ENCODE measurements around the gene MEIOB. TPM values are rescaled to one million over a fixed set of nuclear protein-coding genes. Genes with fewer than 3 reads are reported as not detected.

The MEIOB gene
- total and polyA plus RNA-seq, 8 donors, result 0.13 TPM; not detected in 7

DNA sequence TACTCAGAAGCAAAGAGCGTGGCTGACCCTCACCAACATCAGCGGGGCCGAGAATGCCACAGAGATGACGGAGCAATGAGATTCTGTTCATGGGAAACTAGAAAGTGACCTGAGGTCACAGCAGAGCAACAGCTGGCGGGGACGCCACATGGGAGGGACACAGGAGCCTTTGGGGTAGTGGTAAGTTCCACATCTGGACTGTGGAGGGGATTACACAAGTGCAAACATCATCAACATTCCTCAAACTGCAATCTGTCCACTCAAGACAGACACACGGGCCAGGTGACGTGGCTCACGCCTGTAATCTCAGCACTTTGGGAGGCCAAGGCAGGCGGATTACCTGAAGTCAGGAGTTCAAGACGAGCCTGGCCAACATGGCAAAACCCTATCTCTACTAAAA, 56.5 kb downstream of the MEIOB start:
- no peak overlapping the region for H3K27ac ChIP-seq
- 84 to 93% (median 88%) methylated on average over 11 of the region's 11 CpGs for WGBS, 5 donors
- H3K27me3 ChIP-seq, result no peaks in the 10 kb centered on the region
- peaks cover 18 to 80% (median 75%) of the 10 kb centered on the region in 4 donors for H3K36me3 ChIP-seq
- peaks cover 0 to 12% (median 11%) of the 10 kb centered on the region in 4 donors for H3K4me1 ChIP-seq
- H3K9me3 ChIP-seq, result no peaks in the 10 kb centered on the region
- H3K4me3 ChIP-seq, result no peak overlapping the region
- intact Hi-C loops (cut with DNase I; ENCODE audit: low total_unique reads), result no loop called here
- TF ChIP-seq EP300 (IDR thresholded peaks at IDR 0.05) (no peak), POLR2AphosphoS5 (IDR thresholded peaks at IDR 0.05) (no peak), POLR2A (IDR thresholded peaks at IDR 0.05) (no peak)
- TF ChIP-seq, protein P1, sequence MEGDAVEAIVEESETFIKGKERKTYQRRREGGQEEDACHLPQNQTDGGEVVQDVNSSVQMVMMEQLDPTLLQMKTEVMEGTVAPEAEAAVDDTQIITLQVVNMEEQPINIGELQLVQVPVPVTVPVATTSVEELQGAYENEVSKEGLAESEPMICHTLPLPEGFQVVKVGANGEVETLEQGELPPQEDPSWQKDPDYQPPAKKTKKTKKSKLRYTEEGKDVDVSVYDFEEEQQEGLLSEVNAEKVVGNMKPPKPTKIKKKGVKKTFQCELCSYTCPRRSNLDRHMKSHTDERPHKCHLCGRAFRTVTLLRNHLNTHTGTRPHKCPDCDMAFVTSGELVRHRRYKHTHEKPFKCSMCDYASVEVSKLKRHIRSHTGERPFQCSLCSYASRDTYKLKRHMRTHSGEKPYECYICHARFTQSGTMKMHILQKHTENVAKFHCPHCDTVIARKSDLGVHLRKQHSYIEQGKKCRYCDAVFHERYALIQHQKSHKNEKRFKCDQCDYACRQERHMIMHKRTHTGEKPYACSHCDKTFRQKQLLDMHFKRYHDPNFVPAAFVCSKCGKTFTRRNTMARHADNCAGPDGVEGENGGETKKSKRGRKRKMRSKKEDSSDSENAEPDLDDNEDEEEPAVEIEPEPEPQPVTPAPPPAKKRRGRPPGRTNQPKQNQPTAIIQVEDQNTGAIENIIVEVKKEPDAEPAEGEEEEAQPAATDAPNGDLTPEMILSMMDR (IDR thresholded peaks at IDR 0.05), result no peak
- no peak for DNase-seq

DNA sequence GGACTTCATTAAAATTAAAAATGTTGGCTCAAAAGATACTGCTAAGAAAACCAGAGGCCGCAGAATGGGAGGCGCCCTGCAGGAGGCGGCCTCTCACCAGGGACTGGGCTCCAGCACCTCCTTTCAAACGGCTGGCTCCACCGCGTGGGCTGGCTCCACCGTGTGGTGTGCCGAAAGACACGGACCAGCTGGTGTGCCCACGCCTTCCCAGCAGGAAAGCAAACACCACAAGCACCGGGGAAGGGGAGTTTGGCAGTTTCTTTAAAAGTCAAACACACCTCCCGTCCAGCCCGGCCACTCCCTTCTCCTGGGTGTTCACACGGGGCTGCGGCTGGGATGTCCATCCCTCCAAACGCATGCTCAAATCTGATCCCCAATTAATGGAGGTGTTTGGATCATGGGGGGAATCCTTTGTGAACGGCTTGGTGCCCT, 59.2 kb downstream of the MEIOB start:
- intact Hi-C loops (cut with DNase I; ENCODE audit: low total_unique reads), result no loop called here
- H3K9me3 ChIP-seq, result no peaks in the 10 kb centered on the region
- H3K4me1 ChIP-seq, result peaks cover 0 to 12% (median 10%) of the 10 kb centered on the region in 4 donors
- TF ChIP-seq EP300 (IDR thresholded peaks at IDR 0.05), result no peak
- TF ChIP-seq POLR2AphosphoS5 (IDR thresholded peaks at IDR 0.05), result peak in 1 of 3 donors; percentile 85
- TF ChIP-seq, protein P1 (IDR thresholded peaks at IDR 0.05), result peak in 5 of 7 experiments; percentile 31 to 86 (median 50)
- no peak for TF ChIP-seq POLR2A (IDR thresholded peaks at IDR 0.05)
- H3K27me3 ChIP-seq, result no peaks in the 10 kb centered on the region
- peak; percentile 86 to 89 for DNase-seq
- H3K4me3 ChIP-seq, result no peak overlapping the region
- WGBS, 5 donors, result 12 to 20% (median 17%) methylated on average over 17 of the region's 17 CpGs
- H3K36me3 ChIP-seq, result peaks cover 26 to 80% (median 75%) of the 10 kb centered on the region in 4 donors
- peak overlapping the region in 1 of 5 donors; percentile 49 for H3K27ac ChIP-seq

DNA sequence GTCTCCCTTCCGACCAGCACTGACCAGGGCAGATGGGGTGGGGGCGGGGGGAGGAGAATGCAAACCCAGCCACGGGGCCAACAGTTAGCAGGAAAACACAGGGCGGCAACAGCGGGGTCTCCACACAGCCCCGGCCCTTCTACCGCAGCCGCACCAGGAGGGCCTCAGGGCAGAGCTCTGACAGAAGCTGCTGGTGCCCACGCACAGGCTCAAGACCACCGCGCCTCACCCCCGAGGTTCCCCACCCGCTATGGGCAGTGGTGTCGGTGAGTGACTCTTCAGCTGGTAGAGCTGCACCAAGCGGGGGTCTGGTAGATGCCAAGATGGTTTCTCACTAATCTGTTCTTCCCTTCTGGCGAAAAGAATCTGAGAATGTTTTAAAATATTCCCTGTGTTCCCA, 61.4 kb downstream of the MEIOB start:
- Histone ChIP-seq H3K27me3 (no peaks in the 10 kb centered on the region), H3K36me3 (peaks cover 24 to 79% (median 67%) of the 10 kb centered on the region in 4 donors), H3K4me3 (no peak overlapping the region), H3K9me3 (no peaks in the 10 kb centered on the region), H3K4me1 (peaks cover 0 to 12% (median 10%) of the 10 kb centered on the region in 4 donors), H3K27ac (no peak overlapping the region)
- 92 to 96% (median 94%) methylated on average over 13 to 16 of the region's 16 CpGs for WGBS, 5 donors
- intact Hi-C loops (cut with DNase I; ENCODE audit: low total_unique reads), result no loop called here
- DNase-seq, result no peak
- TF ChIP-seq, protein P1 (IDR thresholded peaks at IDR 0.05), result no peak
- no peak for TF ChIP-seq EP300 (IDR thresholded peaks at IDR 0.05)
- no peak for TF ChIP-seq POLR2A (IDR thresholded peaks at IDR 0.05)
- no peak for TF ChIP-seq POLR2AphosphoS5 (IDR thresholded peaks at IDR 0.05)

DNA sequence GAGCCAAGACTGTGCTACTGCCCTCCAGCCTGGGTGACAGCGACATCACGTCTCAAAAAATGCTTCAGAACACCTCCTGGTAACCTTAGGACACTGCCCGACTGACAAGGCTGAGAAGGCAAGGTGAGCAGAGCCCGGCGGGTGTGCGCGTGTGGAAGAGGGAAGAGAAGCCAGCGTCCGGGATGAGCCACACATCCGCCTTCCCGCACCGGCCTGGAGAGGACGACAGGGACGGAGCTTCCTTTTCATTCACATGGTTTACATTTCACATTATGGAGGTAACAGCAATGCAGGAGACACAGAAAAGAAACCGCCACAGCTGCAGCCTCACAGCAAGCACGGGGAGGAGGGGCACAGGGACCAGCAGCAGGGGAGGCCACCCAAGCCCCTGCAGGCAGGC, 61.9 kb downstream of the MEIOB start:
- intact Hi-C loops (cut with DNase I; ENCODE audit: low total_unique reads), result no loop called here
- H3K4me3 ChIP-seq, result no peak overlapping the region
- H3K27me3 ChIP-seq, result no peaks in the 10 kb centered on the region
- H3K4me1 ChIP-seq, result peaks cover 0 to 12% (median 10%) of the 10 kb centered on the region in 4 donors
- peaks cover 24 to 78% (median 64%) of the 10 kb centered on the region in 4 donors for H3K36me3 ChIP-seq
- no peak for DNase-seq
- H3K9me3 ChIP-seq, result no peaks in the 10 kb centered on the region
- no peak overlapping the region for H3K27ac ChIP-seq
- TF ChIP-seq, protein P1 (IDR thresholded peaks at IDR 0.05), result no peak
- TF ChIP-seq POLR2A (IDR thresholded peaks at IDR 0.05) (no peak), EP300 (IDR thresholded peaks at IDR 0.05) (no peak), POLR2AphosphoS5 (IDR thresholded peaks at IDR 0.05) (no peak)
- WGBS, 5 donors, result 92 to 96% (median 95%) methylated on average over 14 to 16 of the region's 16 CpGs

Data from stomach (tissue), 9 donors.